Spinal cord (tissue), 10 donors: Measurements from ENCODE around the gene ZNF549. TPM values are rescaled to one million over a fixed set of nuclear protein-coding genes. Genes with fewer than 3 reads are reported as not detected.

Experiments
- DNase-seq, 6 donors: peaks; one replicate each; pipeline versions ENCODE4 v3.0.0 to v3.0.0-alpha.2; 2013 to 2015; ENCODE audit warnings: low spot score in 6 of 6, low read depth in 4 of 6
- H3K27ac ChIP-seq: one replicate; pipeline ENCODE4 v1.5.1; 2013; ENCODE audit warnings: low read depth, low read length, control low read depth
- H3K27me3 ChIP-seq: one replicate; pipeline ENCODE4 v1.6.1; 2013; ENCODE audit warnings: low read length; ENCODE audit not compliant: control insufficient read depth, insufficient read depth
- H3K36me3 ChIP-seq: one replicate; pipeline ENCODE4 v1.6.1; 2013; ENCODE audit warnings: low read length; ENCODE audit not compliant: control insufficient read depth, insufficient read depth
- H3K4me1 ChIP-seq: one replicate; pipeline ENCODE4 v1.6.1; 2013; ENCODE audit warnings: low read length; ENCODE audit not compliant: control insufficient read depth, insufficient read depth
- H3K4me3 ChIP-seq: one replicate; pipeline ENCODE4 v1.5.1; 2013; ENCODE audit warnings: low read depth, low read length, control low read depth
- H3K9me3 ChIP-seq: one replicate; pipeline ENCODE4 v1.6.1; 2013; ENCODE audit warnings: low read length; ENCODE audit not compliant: control insufficient read depth, insufficient read depth
- WGBS: methylation state at CpG from one replicate; pipeline ENCODE4 v1.1.5; 2013; ENCODE audit warnings: missing lambda C conversion rate; ENCODE audit not compliant: insufficient coverage; 5-methylcytosine and 5-hydroxymethylcytosine counted together
- polyA plus RNA-seq, 2 donors: library from polyadenylated mRNA; unstranded; fragments of 120-200 nt; gene quantifications; one replicate each; pipeline ENCODE4 v1.2.1, GENCODE V29; 2013; ENCODE audit not compliant: insufficient read length in 2 of 2
- total RNA-seq, 2 donors: library from RNA; depleted of rRNA in 1 of 2; stranded (reverse); fragments of 120-200 nt in 1 of 2; fragments of >200 nt in 1 of 2; gene quantifications; one replicate each; pipeline versions ENCODE4 v1.2.3 to v1.2.4, GENCODE V29; 2013 to 2014
- donor health status: healthy.

ZNF549 gene
- total and polyA plus RNA-seq, 4 donors = 12.6 to 17.2 (median 14.2) TPM

DNA sequence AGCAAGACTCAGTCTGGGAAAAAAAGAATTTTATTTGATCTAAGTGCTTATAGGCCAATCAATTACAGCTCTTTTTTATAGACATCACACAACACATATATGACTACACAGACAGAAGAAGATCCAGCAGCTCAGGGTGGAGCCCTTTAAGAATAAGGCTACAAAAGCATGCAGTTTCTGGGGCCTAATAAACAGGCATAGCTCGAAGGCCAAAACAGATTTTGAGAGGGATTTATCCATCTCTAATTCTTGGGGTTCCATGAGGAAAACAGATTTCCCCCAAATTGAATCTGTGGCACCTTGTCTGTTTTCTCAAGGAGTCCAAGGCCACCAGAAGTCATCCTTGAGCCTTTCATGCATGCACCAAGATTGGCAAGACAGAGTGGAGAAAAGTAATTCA lies 36.4 kb downstream of the ZNF549 start:
- H3K4me1 ChIP-seq = peaks cover 11% of the 10 kb centered on the region
- no peaks in the 10 kb centered on the region for H3K36me3 ChIP-seq
- H3K27me3 ChIP-seq = no peaks in the 10 kb centered on the region
- H3K9me3 ChIP-seq = peaks cover 29% of the 10 kb centered on the region
- 100% methylated on average over 1 of the region's 1 CpG for WGBS
- no peak overlapping the region for H3K4me3 ChIP-seq
- no peak for DNase-seq
- H3K27ac ChIP-seq = no peak overlapping the region

DNA sequence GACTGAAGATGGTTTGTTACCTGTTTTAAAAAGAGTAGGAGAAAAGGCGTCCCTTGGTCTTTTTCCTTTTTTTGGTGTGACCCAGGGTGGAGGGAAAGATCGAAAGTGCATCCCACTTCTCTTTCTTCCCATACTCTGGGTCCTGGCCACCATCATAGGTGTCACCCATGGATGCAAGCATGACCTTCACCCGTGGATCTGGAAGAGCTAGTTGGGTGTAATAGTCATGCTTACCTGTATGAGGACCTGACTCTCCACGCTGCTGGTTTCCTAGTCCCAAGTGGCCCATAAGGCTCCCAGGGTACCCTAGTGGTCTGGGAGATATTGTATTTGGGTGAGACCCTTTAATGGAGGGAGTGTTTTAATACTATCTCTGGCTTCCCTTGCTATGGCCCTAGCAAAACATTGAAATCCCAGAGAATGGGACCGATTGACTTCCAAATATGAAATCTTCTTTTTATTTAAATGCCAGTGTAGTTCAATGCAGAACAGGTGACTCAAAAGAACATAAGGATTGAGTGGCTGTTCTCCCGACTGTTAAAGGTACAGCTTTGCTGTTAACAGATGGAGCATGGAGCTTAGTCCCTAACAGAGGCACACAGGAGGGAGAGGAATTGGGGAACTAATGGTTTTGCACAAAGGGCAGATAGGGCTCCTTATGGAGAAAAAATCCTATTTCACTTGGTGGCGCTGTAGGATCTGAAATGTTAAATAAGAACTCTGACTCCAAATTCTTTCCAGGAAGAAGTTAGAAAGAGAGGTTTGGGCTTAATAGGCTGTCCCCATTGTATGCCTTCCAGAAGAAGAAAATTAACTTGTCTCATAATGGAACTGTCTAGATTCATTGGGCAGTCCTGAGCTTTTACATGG lies 39.5 kb downstream of the ZNF549 start:
- Histone ChIP-seq H3K36me3 (peaks cover 8% of the 10 kb centered on the region), H3K4me1 (no peaks in the 10 kb centered on the region), H3K27ac (no peak overlapping the region), H3K9me3 (peaks cover 29% of the 10 kb centered on the region), H3K4me3 (no peak overlapping the region), H3K27me3 (no peaks in the 10 kb centered on the region)
- 67% methylated on average over 1 of the region's 7 CpGs for WGBS
- peak in 2 of 6 donors; percentile 42 to 45 for DNase-seq

DNA sequence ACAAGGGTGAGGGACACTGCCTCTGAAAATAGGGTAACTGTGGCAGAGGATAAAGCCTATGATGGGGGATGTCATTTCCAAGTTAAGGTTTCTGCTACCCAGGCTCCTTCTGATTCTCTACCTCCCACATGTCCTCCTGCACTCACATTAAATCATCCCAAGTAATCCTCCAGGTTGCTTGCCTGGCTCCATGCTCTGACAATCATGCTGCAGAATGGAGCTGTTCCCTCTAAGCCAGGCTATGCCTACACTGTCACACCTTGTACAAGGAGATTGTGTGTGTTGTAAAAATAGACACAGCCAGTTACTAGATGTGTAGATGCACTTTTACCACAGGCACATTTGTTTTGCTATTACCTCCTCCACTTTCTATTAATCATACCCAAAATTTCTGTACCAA lies 43.6 kb downstream of the ZNF549 start:
- Histone ChIP-seq H3K4me3 (no peak overlapping the region), H3K9me3 (peaks cover 40% of the 10 kb centered on the region), H3K27me3 (no peaks in the 10 kb centered on the region), H3K27ac (no peak overlapping the region), H3K4me1 (no peaks in the 10 kb centered on the region), H3K36me3 (peaks cover 49% of the 10 kb centered on the region)
- no peak for DNase-seq

DNA sequence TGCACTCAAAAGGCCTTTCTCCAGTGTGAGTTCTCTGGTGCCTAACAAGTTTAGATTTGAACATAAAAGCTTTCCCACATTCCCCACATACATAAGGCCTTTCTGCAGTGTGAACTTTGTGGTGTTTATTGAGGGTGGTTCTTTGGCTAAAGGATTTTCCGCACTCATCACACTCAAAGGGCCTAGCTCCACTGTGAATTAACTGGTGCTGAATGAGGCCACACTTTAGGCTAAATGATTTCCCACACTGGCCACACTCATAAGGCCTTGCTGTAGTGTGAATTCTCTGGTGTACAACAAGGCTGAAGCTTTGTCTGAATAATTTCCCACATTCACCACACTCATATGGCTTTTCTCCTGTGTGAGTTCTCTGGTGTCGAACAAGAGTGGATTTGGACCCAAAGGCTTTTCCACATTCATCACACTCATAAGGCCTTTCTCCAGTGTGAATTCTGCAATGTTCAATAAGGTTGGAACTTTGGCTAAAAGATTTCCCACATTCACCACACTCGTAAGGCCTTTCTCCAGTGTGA lies 45.3 kb downstream of the ZNF549 start:
- no peak overlapping the region for H3K4me3 ChIP-seq
- H3K9me3 ChIP-seq = peaks cover 28% of the 10 kb centered on the region
- WGBS = no CpG with 5 or more reads among the region's 3 CpGs
- H3K4me1 ChIP-seq = no peaks in the 10 kb centered on the region
- no peaks in the 10 kb centered on the region for H3K27me3 ChIP-seq
- H3K27ac ChIP-seq = no peak overlapping the region
- peaks cover 59% of the 10 kb centered on the region for H3K36me3 ChIP-seq
- no peak for DNase-seq

- DNase-seq = no peak
- Histone ChIP-seq H3K27me3 (no peaks in the 10 kb centered on the region), H3K4me1 (peaks cover 6% of the 10 kb centered on the region), H3K4me3 (no peak overlapping the region), H3K36me3 (peaks cover 51% of the 10 kb centered on the region), H3K27ac (no peak overlapping the region), H3K9me3 (peaks cover 21% of the 10 kb centered on the region)
Observed at GRCh38 chr19:57576661-57577060, 49.5 kb downstream of the ZNF549 start.

DNA sequence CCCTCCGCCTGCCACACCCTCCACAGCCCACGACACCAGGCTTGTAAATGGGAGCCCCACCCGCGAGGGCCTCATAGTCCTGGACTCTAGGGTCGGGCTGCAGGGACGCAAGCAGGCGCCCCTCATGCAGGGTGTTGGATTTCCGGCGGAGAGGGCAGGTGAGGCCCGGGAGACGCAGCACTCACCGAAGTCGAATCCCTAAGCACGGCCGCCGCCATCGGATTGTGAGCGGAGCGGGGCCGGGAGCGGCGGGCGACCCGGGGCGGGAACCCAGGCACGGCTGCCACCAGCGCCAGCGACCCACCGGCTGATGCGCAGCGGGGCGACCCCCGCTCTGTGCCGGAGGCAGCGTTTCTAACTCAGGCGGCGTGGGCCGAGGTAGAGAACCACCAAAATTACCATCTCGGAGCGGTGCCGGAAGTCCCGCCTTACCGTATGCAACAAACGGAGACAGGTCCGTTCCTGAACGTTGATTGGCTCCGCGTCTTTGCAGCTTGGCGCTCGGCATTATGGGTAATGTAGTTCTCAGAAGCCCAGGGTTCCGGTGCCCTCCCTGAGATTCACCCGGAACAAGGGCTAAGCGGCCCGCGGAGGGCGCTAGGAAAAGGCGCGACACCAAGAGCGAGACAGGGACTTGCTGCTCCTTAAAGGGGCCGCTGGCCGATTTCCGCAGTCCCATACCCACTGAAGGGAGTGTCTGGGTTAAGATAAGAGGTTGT lies 51.5 kb downstream of the ZNF549 start, which contains the start of gene ZNF416:
TSS of gene ZNF416 (minus strand) at position 425 of the 719 bp plus-strand sequence. CDS start at position 218, 207 bp downstream.
- Histone ChIP-seq H3K36me3 (peaks cover 31% of the 10 kb centered on the region), H3K4me3 (peak within 1 kb of the TSS; percentile 75), H3K9me3 (peaks cover 7% of the 10 kb centered on the region), H3K27ac (peak within 1 kb of the TSS; percentile 70), H3K4me1 (peaks cover 16% of the 10 kb centered on the region), H3K27me3 (no peaks in the 10 kb centered on the region)
- peak; percentile 95 to 100 (median 99) for DNase-seq
- WGBS = under 1% methylated on average over 59 of the region's 62 CpGs

- H3K27me3 ChIP-seq = no peaks in the 10 kb centered on the region
- no peak for DNase-seq
- H3K27ac ChIP-seq = peak overlapping the region; percentile 93
- WGBS = 26% methylated on average over 20 of the region's 21 CpGs
- peaks cover 21% of the 10 kb centered on the region for H3K4me1 ChIP-seq
- peak overlapping the region; percentile 80 for H3K4me3 ChIP-seq
- peaks cover 10% of the 10 kb centered on the region for H3K36me3 ChIP-seq
- no peaks in the 10 kb centered on the region for H3K9me3 ChIP-seq
Observed at GRCh38 chr19:57583104-57583520, 56.0 kb downstream of the ZNF549 start.

DNA sequence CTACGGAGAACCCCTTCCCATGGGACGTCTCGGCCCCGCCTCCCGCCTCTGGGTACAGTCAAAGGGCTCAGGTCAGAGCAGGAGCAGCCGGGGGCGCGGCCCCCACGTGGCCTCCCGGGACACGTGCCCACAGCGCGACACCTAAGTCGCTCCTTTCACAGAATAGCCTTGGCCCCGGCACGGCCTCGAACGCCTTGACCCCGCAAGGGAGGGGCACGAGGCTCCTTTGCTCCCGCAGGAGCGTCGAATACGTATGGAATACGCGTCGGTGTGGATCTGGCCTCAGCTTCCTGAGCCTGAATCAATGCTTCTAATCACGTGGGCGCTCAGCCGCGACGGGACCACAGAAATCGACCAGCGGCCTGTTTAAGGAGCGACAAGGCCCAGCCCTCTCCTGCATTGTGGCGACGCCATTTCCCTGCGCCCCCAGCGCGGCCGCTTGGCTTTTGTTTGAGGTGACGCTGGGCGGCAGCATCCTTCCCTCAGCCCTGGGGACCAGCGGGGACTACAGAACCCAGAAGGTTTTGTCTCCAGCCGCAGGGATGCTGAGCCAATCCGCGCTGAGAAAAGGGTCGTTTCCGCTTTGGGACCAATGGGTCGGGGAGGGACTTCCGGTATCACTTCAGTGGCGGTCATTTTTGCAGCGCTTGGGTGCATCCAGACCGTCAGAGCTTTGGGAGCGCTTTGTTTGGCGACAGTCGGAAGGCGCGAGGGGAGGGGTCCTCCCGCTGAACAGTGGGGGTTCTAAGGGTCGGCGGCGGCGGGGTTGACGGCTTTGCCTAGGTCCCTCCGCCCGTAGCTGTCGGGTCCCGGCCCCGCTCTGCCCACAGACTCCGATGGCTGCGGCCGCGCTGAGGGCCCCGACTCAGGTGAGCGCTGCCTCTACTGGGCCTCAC lies 56.6 kb downstream of the ZNF549 start, which contains the start of gene ZIK1:
TSS of gene ZIK1 (plus strand) at position 625 of the 896 bp plus-strand sequence. CDS start at position 837, 212 bp downstream.
- H3K36me3 ChIP-seq = peaks cover 17% of the 10 kb centered on the region
- peak; percentile 87 to 100 (median 96) for DNase-seq
- peak within 1 kb of the TSS; percentile 93 for H3K27ac ChIP-seq
- WGBS = under 1% methylated on average over 76 of the region's 76 CpGs
- H3K4me1 ChIP-seq = peaks cover 20% of the 10 kb centered on the region
- H3K27me3 ChIP-seq = no peaks in the 10 kb centered on the region
- peak within 1 kb of the TSS; percentile 80 for H3K4me3 ChIP-seq
- H3K9me3 ChIP-seq = no peaks in the 10 kb centered on the region

DNA sequence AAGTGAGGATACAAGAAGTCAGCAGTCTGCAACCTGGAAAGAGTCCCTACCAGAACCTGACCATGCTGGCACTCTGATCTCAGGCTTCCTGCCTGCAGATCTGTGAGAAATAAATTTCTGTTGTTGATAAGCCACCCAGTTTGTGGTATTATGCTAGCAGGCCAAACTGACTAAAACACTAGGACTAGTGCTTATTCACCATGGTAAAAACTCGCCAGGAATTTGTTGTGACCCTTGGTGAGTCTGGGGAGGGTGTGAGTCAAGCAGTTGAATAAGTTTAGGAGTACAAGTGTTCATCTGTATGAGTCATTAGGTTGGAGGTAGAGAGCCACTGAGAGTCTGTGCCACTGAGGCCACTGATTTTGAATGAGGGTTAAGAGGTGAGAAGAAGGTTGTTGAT lies 60.4 kb downstream of the ZNF549 start:
- no peak for DNase-seq
- 100% methylated on average over 1 of the region's 1 CpG for WGBS
- Histone ChIP-seq H3K9me3 (peaks cover 2% of the 10 kb centered on the region), H3K36me3 (peaks cover 45% of the 10 kb centered on the region), H3K4me3 (no peak overlapping the region), H3K27ac (no peak overlapping the region), H3K27me3 (no peaks in the 10 kb centered on the region), H3K4me1 (peaks cover 20% of the 10 kb centered on the region)
